HG03457 (cell line): ENCODE data around the gene GRM7.

Experiments used
- ATAC-seq: cut with Tn5 transposase; IDR thresholded peaks from one replicate; pipeline ENCODE4 v1.9.1; 2021; ENCODE audit warnings: moderate number of reproducible peaks; ENCODE audit not compliant: unreplicated experiment

GRM7 gene

DNA sequence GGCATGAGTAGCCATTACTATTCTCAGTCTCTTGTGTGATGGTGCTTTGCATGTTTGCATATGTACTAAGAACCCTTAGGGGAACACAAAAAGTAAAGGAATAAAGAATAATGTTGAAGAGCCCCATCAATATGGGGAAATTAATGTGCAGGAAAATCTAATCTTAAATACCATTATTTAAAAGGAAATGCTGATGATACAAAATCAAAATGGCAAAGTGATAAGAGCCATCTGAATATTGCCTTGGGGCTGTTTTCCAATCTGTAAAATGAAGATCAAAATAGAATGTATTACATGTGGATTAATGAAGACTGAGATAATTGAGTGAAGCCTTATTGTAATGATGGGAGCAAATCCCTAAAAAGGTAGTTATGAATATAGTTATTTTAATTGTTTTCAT lies 771.4 kb downstream of the GRM7 start:
- ATAC-seq: no peak

GRCh38 chr3:7637694-7638093 lies 776.8 kb downstream of the GRM7 start:
- no peak for ATAC-seq

- no peak for ATAC-seq
Observed at GRCh38 chr3:7638103-7638502, 777.2 kb downstream of the GRM7 start.

DNA sequence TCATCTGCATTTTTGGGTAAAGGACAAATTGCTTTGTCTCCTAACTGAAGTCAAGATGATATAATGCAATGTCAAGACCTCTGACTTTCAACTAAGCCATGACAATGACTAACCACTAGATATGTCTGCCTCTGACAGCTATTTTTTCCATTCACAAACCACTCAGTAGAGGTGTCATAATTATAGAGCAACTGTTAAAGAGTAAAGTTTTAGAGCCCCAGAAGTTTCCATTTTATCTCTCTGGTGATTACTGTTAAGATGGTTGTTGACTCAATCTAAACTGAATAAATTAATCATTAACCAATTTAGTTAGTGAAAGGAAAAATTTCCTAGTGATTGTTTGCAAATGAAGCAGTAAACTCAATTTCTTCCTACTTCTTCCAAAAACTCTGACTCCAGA lies 779.9 kb downstream of the GRM7 start:
- ATAC-seq: no peak

- no peak for ATAC-seq
Observed at GRCh38 chr3:7646851-7647250, 785.9 kb downstream of the GRM7 start.

DNA sequence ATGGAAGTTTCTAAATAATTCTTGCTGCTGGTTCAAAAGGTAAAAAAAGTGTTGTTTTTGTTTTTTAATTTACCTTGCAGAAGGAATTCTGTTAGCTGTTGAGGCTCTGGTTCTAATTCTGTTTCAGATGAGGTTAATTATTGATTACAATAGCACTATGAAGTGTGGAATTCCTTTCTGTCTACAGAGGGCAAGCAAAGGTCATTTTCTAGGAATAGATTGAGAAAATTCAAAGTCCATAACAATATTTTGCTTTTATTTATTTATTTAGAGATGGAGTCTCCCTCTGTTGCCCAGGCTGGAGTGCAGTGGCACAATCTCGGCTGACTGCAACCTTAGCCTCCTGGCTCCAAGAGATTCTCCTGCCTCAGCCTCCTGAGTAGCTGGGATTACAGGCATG lies 789.6 kb downstream of the GRM7 start:
- no peak for ATAC-seq

- no peak for ATAC-seq
Observed at GRCh38 chr3:7651274-7651673, 790.4 kb downstream of the GRM7 start.

GRCh38 chr3:7657214-7658112 lies 796.5 kb downstream of the GRM7 start:
- ATAC-seq: no peak

DNA sequence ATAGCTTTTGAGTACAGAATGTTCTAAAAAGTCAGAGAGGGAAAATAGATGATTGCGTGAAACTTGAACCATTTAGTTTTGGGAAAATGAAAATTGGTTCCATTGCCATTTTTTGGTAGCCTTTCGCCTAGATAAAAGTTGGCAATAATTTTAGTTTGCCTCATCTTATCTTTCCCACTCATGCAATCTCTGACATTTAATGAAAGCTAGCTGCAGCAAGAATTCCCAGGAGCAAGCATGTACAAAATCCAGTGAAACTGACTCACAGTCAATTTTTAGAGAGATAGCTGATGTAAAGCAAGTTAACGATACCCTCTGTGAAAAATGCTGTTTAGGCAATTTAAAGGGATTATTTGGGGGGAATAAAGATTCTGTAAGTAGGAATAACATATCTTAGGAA lies 797.4 kb downstream of the GRM7 start:
- ATAC-seq: no peak

DNA sequence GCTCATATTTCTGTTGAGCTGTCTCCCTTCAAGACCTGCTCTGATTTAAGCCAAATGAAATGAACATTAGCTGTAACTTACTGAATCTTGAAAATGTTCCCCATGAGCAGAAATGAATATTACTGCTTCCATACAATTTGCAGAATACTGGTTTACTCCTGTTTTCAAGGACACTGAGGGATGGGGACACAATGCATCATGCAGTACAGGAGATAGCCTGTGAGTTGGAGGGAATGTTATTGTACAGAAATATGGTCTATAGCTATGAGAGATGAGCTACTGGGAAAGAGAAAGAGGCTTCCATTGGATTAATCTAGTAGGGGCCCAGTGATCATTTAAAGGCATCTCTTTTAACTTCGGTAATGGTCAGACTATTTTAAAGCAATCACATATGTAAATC lies 798.2 kb downstream of the GRM7 start:
- no peak for ATAC-seq

GRCh38 chr3:7663771-7664170 lies 802.9 kb downstream of the GRM7 start:
- ATAC-seq: no peak

GRCh38 chr3:7667774-7668173 lies 806.9 kb downstream of the GRM7 start:
- no peak for ATAC-seq

DNA sequence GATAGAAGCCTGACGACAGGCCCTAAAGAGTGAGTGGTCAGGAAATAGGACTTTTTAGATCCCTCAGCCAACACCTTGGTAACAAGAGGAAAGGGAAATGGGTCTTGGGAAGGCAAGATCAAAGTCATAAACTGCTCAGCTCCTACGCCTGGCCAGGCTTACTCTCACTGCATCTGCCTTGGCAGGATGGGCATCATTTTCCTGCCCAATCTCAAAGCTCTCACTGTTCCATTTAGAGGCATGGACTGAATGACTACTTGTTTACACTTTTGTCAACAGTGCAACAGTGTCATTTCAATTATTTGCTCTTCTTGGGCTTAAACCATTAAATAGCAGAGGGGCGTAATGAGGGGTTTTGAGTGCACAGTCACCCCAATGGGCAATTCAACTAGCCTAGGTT lies 808.7 kb downstream of the GRM7 start:
- no peak for ATAC-seq

GRCh38 chr3:7678521-7678920 lies 817.6 kb downstream of the GRM7 start:
- no peak for ATAC-seq

DNA sequence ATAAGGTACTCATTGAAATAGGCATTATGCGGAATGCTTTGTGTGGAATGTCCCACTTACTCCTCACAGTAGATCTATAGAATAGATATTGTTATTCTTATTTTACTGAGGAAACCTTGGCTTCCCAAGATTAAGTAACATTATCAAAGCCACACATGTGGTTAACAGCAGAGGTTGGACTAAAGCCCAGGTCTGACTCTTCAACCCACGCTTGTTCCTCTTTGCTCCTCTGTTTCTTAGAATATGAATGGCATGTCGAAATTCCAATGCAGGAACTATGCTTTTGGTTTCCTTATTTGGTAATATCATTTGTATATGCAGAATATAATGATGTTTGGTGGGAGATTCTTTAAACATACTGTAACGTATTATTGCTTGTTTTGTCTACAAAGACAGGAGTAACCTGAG lies 821.9 kb downstream of the GRM7 start:
- ATAC-seq: no peak

DNA sequence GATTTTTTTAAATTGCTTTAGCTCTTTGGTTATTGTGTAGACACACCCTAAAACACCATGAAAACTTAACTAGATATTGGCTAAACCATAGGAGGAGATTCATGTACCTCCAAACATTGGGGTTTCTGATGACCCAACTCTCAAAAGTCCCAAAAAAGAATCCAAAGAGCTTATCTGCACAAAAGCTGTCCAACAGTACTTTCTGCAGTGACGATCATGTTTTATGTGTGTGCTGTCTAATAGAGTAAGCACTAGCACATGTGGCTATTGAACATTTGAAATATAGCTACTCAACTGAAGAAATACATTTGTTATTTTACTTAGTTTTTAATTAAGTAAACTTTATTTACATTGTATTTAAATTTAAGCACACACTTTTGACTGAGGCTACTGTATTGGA lies 822.5 kb downstream of the GRM7 start:
- no peak for ATAC-seq

- ATAC-seq: no peak
Observed at GRCh38 chr3:7684182-7684715, 823.3 kb downstream of the GRM7 start.

DNA sequence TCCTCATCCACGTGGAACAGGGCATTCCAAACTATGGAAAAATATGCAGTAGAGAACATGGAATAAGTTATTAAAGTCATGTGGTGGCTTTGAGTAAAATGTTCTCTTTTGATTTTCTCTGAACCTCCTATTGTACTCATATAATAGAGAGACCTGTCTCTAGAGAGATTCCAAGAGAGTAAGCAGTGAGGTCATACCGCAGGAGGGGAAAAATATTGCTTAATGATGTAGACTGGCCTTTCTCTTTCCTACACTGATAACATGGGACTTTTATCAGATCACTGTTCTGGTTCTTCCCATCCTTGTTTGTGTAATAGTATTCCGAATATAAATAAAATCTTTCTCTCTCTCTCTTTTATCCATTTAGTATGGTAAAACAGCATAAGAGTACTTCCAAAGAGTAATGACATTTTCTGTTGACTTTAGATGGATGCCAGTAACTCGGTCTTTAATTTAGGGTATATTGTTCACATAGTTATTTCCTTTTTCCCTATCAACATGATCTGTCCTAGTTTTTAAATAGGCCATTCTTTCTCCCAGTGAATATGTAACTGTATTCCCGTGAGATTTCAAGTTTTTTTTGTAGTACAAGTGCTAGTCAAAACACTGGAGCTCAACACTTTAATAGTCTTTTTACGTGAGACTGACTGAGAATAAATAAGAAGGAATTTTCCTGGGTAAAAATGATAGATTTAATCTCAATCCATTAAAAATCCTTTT lies 826.7 kb downstream of the GRM7 start:
- ATAC-seq: no peak

GRCh38 chr3:7692866-7693265 lies 832.0 kb downstream of the GRM7 start:
- no peak for ATAC-seq

DNA sequence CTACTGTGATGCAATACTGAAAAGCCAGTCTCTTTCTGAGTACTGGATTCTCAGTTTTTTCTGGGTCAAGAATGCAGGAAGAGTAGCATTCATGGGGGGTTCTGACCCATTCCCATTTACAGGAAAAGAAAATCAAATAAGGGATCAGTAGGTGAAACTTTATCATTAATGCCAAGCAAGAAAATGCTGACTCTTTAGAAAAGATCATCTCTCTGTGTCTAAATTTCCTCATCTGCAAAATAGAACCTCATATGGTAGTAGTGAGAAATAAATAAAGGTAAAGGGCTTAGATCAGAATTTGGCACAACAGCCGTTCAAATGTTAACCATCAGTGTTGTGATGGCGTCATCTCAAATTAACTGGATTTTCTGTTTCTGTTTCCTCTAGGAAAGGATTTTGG lies 833.1 kb downstream of the GRM7 start:
- ATAC-seq: no peak

GRCh38 chr3:7695049-7695448 lies 834.1 kb downstream of the GRM7 start:
- ATAC-seq: no peak

GRCh38 chr3:7696320-7696719 lies 835.4 kb downstream of the GRM7 start:
- no peak for ATAC-seq
